ENCODE data around the gene MRGPRG. TPM values are rescaled to one million over a fixed set of nuclear protein-coding genes. Genes with fewer than 3 reads are reported as not detected.
"Not testable (repeated sequence)": the region's sequence is repeated elsewhere in the genome, so short reads cannot be mapped to it uniquely, and the experiment has no call there.

The MRGPRG gene
- total and polyA plus RNA-seq, 8 donors: not detected

- intact Hi-C loops (cut with DNase I): no loop called here
- Histone ChIP-seq H3K27ac (no peak overlapping the region), H3K27me3 (peaks cover 0 to 25% of the 10 kb centered on the region in 2 donors), H3K36me3 (no peaks in the 10 kb centered on the region), H3K4me3 (no peak overlapping the region), H3K9me3 (no peaks in the 10 kb centered on the region), H3K4me1 (peaks cover 9 to 34% of the 10 kb centered on the region in 2 donors)
- ATAC-seq: no peak
- no peak for TF ChIP-seq CTCF (IDR thresholded peaks at IDR 0.05)
- DNase-seq: peak in 1 of 4 donors; percentile 72
These were observed 48.4 kb downstream of the MRGPRG start for GRCh38 chr11:3170044-3170755.

GRCh38 chr11:3169255-3170043, 49.2 kb downstream of the MRGPRG start:
- H3K9me3 ChIP-seq: no peaks in the 10 kb centered on the region
- H3K27me3 ChIP-seq: peaks cover 0 to 25% of the 10 kb centered on the region in 2 donors
- no peak overlapping the region for H3K27ac ChIP-seq
- intact Hi-C loops (cut with DNase I): no loop called here
- H3K4me1 ChIP-seq: peaks cover 9 to 36% of the 10 kb centered on the region in 2 donors
- peak overlapping the region in 1 of 2 donors; percentile 23 for H3K4me3 ChIP-seq
- ATAC-seq: peak; percentile 51
- no peaks in the 10 kb centered on the region for H3K36me3 ChIP-seq
- TF ChIP-seq CTCF (IDR thresholded peaks at IDR 0.05): no peak
- DNase-seq: peak in 2 of 4 donors; percentile 59 to 80

- H3K4me3 ChIP-seq; H3K9me3 ChIP-seq; H3K36me3 ChIP-seq; intact Hi-C loops (cut with DNase I); ATAC-seq; H3K27ac ChIP-seq: not testable (repeated sequence)
- Histone ChIP-seq H3K27me3 (peaks cover 0 to 25% of the 10 kb centered on the region in 2 donors), H3K4me1 (peaks cover 10 to 42% of the 10 kb centered on the region in 2 donors)
- DNase-seq: peak in 1 of 4 donors; percentile 45
These were observed 49.8 kb downstream of the MRGPRG start for GRCh38 chr11:3168742-3169254.

Other genes starting within 250 kb of the MRGPRG start
- gene NAP1L4, start 226.5 kb downstream of the MRGPRG start, total RNA-seq: 100 to 1,000 TPM; 101 to 122 TPM
- gene NAP1L4, start 226.5 kb downstream of the MRGPRG start, polyA plus RNA-seq (ENCODE audit: insufficient read length in 6 of 6): 100 to 1,000 TPM; 171 to 204 (median 189) TPM
- gene CARS1, start 161.4 kb downstream of the MRGPRG start, total RNA-seq: 10 to 100 TPM; 39.3 to 49.9 TPM
- 10 to 100 TPM; 28.3 to 36.6 (median 30.5) TPM for gene CARS1, start 161.4 kb downstream of the MRGPRG start, polyA plus RNA-seq (ENCODE audit: insufficient read length in 6 of 6)
- 10 to 100 TPM; 34.5 to 39.6 TPM for gene OSBPL5, start 53.5 kb downstream of the MRGPRG start, total RNA-seq
- 10 to 100 TPM; 19.5 to 37.0 (median 27.8) TPM for gene OSBPL5, start 53.5 kb downstream of the MRGPRG start, polyA plus RNA-seq (ENCODE audit: insufficient read length in 6 of 6)
- under 1 TPM; 0.31 to 0.47 TPM for gene MRGPRE, start 13.6 kb upstream of the MRGPRG start, total RNA-seq
- gene MRGPRE, start 13.6 kb upstream of the MRGPRG start, polyA plus RNA-seq (ENCODE audit: insufficient read length in 6 of 6): under 1 TPM in 2 of 6 donors, not detected in 4; 0.11 to 0.20 TPM
- 10 to 100 TPM; 19.6 to 26.4 TPM for gene ZNF195, start 160.3 kb upstream of the MRGPRG start, total RNA-seq
- gene ZNF195, start 160.3 kb upstream of the MRGPRG start, polyA plus RNA-seq (ENCODE audit: insufficient read length in 6 of 6): 10 to 100 TPM; 31.9 to 37.0 (median 34.7) TPM